ENCODE results near the gene DOCK3.

- TF ChIP-seq, protein P1, sequence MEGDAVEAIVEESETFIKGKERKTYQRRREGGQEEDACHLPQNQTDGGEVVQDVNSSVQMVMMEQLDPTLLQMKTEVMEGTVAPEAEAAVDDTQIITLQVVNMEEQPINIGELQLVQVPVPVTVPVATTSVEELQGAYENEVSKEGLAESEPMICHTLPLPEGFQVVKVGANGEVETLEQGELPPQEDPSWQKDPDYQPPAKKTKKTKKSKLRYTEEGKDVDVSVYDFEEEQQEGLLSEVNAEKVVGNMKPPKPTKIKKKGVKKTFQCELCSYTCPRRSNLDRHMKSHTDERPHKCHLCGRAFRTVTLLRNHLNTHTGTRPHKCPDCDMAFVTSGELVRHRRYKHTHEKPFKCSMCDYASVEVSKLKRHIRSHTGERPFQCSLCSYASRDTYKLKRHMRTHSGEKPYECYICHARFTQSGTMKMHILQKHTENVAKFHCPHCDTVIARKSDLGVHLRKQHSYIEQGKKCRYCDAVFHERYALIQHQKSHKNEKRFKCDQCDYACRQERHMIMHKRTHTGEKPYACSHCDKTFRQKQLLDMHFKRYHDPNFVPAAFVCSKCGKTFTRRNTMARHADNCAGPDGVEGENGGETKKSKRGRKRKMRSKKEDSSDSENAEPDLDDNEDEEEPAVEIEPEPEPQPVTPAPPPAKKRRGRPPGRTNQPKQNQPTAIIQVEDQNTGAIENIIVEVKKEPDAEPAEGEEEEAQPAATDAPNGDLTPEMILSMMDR (IDR thresholded peaks at IDR 0.05) = no peak
- no peak for TF ChIP-seq POLR2A (IDR thresholded peaks at IDR 0.05)
- TF ChIP-seq EP300 (IDR thresholded peaks at IDR 0.05) = no peak
These were observed 661.5 kb downstream of the DOCK3 start for GRCh38 chr3:51336261-51336660.

Measured in ovary (tissue), 3 donors.